NCI-H82 (cell line): ENCODE results near the gene RNF225.
"Not testable (repeated sequence)": the region's sequence is repeated elsewhere in the genome, so short reads cannot be mapped to it uniquely, and the experiment has no call there.

Experiments
- DNase-seq: peaks from one replicate; lab custom pipeline; 2025; lab: John Stamatoyannopoulos, UW

Gene RNF225

DNA sequence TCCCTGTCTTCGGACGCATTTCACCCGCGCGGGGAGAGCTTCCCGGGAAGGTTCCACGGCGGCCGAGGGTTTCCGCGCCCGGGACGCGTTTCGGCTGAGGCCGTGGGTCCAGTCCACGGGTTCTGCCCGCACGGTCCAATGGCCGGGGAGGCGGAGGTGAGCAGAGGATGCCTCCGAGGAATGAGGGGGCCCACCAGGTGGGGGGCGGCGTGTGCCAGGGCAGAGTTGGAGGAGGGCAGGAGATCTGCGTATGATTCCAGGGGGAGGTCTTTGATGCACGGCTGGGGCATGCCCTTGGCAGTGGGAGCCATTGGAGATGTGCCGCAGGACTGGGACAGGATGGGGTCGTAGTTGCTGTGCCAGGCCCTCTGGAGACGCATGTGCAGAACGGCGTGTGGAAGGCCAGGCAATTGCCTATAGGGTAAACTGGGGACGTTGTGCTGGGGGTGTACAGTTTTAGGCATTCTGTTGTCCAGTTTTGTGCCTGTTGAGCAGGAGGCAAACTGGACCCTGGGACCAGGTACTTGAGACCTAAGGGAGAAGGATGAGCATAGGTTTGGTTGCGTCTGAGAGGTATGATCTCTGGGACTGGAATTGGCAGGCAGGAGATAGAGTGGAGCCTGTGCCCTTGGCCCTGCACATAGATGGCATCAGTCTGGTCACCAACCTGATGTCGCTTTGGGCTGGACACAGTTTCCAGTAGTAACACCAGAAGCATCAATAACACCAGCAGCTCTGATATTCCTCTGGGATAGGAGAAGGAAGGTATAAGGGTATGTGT lies 13.7 kb downstream of the RNF225 start:
- DNase-seq = peak; percentile 48

DNA sequence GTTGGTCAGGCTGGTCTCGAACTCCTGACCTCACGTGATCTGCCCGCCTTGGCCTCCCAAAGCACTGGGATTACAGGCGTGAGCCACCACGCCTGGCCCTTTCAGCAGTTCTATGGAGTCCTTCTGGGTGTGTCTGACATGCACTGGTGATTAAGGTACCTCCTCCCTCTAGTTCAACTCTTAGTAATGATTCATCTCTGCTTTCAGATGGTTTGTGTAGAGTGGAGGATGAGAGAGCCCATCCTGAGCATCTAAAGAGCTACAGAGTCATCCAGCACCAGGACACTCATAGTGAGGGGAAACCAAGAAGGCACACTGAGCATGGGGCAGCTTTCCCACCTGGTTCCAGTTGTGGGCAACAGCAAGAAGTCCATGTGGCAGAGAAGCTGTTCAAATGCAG lies 21.1 kb downstream of the RNF225 start:
- no peak for DNase-seq

DNA sequence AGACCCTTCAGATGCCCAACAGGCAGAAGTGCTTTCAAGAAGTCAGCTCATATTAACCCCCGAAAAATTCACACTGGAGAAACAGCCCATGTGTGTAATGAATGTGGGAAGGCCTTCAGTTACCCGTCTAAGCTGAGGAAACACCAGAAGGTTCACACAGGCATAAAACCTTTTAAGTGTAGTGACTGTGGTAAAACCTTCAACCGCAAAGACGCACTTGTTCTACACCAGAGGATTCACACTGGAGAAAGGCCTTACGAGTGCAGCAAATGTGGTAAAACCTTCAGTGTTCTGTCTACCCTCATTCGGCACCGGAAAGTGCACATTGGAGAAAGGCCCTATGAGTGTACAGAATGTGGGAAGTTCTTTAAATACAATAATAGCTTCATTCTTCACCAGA lies 21.6 kb downstream of the RNF225 start:
- no peak for DNase-seq

DNA sequence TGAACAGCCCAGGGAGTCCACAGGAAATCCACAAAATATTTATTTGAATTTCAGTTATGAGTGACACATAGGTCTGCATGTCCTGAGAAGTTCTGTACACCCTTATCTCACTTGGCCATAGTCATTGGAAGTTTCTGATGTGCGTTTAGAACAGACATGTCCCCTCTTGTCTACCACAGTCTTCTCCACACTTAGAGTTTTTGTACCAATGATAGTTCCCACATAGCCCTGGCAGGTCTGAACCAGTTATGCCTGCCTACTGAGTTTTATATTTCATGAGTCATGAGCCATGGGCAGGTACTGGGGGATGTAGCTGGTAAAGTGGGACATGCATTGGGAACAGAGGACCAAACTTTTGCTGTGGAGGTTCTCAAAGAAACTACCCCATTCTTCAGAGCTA lies 33.2 kb downstream of the RNF225 start:
- no peak for DNase-seq

DNA sequence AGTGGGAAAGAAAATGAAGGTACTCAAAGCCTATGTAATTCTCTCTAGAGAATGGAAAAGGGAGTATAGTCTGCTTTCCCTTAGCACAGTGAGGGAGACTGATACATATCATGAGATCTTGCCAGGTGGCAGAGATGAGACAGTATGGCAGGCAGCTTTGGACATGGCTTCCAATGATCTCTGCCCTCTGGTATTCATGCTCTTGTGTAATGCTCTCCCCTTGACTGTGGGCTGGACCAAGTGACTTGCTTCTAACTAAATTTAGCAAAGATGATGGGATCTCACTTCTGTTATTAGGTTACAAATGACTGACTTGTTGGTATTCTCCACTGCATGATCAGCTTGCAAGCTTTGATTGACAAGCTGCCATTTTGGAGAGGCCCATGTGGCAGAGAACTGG lies 34.3 kb downstream of the RNF225 start:
- no peak for DNase-seq

DNA sequence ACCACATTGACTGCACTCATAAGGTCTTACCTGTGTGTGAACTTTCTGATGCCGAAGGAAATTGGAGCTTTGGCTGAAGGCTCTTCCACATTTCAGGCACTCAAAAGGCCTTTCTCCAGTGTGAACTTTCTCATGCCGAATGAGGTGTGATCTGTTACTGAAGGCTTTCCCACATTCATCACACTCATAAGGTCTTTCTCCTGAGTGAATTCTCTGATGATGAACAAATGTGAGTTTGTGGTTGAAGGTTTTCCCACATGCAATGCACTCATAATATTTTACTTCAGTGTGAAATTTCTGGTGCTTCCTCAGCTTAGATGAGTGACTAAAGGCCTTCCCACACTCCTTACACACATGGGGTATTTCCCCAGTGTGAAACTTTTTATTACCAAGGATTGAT lies 38.8 kb downstream of the RNF225 start:
- no peak for DNase-seq

DNA sequence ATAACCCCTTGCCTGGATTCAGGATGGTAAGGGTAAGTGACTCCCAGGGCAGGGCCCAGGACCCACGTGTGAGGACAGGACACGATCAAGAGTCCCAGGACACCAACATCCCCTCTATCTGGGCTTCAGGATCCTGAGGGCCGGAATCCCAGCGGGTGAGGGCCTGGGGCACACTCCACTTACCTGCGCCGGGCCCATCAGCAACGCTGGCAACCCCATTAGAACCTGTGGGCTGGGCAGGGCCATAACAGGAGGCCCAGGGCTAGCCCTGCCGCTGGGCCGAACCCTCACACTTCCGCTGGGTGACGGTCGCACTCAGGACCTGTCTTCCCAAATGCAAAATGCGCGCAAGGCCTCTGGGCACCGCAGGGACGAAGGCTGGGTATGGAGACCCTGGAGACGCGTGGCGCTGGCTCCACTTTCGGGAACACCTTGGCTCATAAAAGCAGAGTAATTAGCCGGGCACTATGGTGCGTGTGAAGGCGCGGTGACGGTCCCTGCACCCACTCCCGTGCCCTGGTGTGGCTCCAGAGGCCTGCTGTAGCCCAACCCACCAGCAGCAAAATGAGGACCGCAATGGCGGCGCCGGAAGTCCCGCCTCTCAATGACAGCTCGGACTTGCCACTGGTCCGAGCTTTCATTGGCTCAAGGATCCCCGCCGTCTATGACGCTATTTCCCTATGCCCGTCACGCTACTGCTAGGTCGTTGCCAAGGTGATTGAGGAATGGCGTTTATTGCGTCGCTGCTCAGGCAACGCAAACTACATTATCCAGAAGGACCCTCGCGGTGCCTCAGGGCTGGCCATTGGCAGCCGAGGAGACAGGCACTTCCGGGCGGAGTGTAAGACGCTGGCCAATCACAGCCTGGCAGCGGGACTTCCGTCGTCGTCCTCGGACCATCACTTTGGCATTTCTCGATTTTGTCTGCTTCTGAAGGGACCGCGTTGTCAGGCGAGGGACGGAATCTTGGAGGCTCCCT lies 44.4 kb downstream of the RNF225 start, which contains the start of gene ZNF132:
Gene ZNF132 (minus strand): TSS at position 578 of the 979 bp plus-strand sequence. CDS start 332 bp downstream, at position 246.
- peak; percentile 96 for DNase-seq

DNA sequence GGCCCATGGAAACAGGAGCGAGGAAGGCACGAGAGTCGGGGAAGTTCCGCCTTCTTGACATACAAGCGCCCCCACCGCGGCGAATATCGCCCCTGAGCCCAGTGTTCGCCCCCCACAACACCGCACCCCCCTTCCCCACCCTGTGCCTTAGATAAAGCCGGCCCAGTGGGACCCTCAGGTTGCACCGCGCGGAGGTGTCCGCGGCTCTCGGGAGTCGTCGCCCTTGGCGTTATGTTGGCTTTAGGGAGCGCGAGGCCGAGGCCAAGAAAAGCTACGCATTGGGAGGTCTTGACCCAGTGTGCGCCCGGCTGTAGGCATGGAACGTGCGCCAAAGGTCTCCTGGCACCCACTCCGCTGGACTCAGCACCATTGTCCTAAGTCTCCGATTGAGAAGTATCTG lies 45.1 kb downstream of the RNF225 start:
- no peak for DNase-seq

DNA sequence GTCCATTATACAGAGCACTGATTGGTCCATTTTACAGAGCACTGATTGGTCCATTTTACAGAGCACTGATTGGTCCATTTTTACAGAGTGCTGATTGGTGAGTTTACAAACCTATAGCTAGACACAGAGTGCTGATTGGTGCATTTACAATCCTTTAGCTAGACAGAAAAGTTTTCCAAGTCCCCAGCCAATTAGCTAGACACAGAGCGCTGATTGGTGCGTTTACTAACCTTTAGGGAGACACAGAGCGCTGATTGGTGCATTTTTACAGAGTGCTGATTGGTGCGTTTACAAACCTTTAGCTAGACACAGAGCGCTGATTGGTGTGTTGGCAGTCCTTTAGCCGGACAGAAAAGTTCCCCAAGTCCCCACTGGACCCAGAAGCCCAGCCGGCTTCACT lies 47.5 kb downstream of the RNF225 start:
- DNase-seq = not testable (repeated sequence)
